BJ (cell line): ENCODE results near the gene ZNRF4. TPM values are rescaled to one million over a fixed set of nuclear protein-coding genes. Genes with fewer than 3 reads are reported as not detected.

Source experiments
- CTCF ChIA-PET: fragments of 350-600 bp; formaldehyde crosslinking; extraction: SDS; loops from one replicate; lab custom pipeline; 2021; ENCODE audit warnings: antibody characterized with exemption, inconsistent platforms; lab: Yijun Ruan, JAX
- POLR2A ChIA-PET: fragments of 300-600 bp; sonication (Branson Sonifier 250); formaldehyde crosslinking; extraction: SDS; loops from one replicate; lab custom pipeline; 2021; ENCODE audit warnings: antibody characterized with exemption; lab: Charles Lee
- DNase-seq: peaks from one replicate; pipeline ENCODE4 v3.0.0-alpha.2; 2011; ENCODE audit warnings: low read depth
- H3K27me3 ChIP-seq: 2 replicates; pipeline ENCODE4 v1.6.0; 2011; ENCODE audit warnings: low read length; ENCODE audit not compliant: control insufficient read depth, insufficient read depth
- H3K36me3 ChIP-seq: 2 replicates; pipeline ENCODE4 v1.5.1; 2011; ENCODE audit warnings: low read length; ENCODE audit not compliant: control insufficient read depth, insufficient read depth
- H3K4me3 ChIP-seq: 2 replicates; pipeline ENCODE4 v1.5.1; 2011; ENCODE audit warnings: low read depth, mild to moderate bottlenecking, control low read depth, low read length
- CTCF ChIP-seq: IDR thresholded peaks from 2 replicates; pipeline ENCODE4 v1.5.1; 2011; ENCODE audit warnings: low read depth, mild to moderate bottlenecking, control low read depth, inconsistent platforms, low read length, moderate library complexity; ENCODE audit not compliant: insufficient read depth
- polyA plus RNA-seq: library from polyadenylated mRNA; depleted of rRNA; stranded (reverse); fragments of >200 nt; gene quantifications from 2 replicates; pipeline ENCODE4 v1.2.3, GENCODE V29; 2011

ZNRF4 gene
- polyA plus RNA-seq, 1 experiment: not detected

GRCh38 chr19:5456130-5456840 is 1.1 kb downstream of the ZNRF4 start:
- no peaks in the 10 kb centered on the region; the same call in 1 of the 2 replicates for H3K27me3 ChIP-seq
- TF ChIP-seq CTCF: no peak
- no peak for DNase-seq
- no peaks in the 10 kb centered on the region for H3K36me3 ChIP-seq
- POLR2A ChIA-PET: no interaction called here
- CTCF ChIA-PET: no interaction called here
- no peak overlapping the region for H3K4me3 ChIP-seq

GRCh38 chr19:5456841-5457200 is 1.6 kb downstream of the ZNRF4 start:
- TF ChIP-seq CTCF: no peak
- H3K36me3 ChIP-seq: no peaks in the 10 kb centered on the region
- H3K4me3 ChIP-seq: no peak overlapping the region
- no peak for DNase-seq
- POLR2A ChIA-PET: no interaction called here
- H3K27me3 ChIP-seq: no peaks in the 10 kb centered on the region; the same call in 1 of the 2 replicates
- CTCF ChIA-PET: no interaction called here

- ChIA-PET CTCF (no interaction called here), POLR2A (no interaction called here)
- Histone ChIP-seq H3K4me3 (no peak overlapping the region), H3K36me3 (no peaks in the 10 kb centered on the region), H3K27me3 (peaks cover 1% of the 10 kb centered on the region; the same call in 1 of the 2 replicates)
- no peak for TF ChIP-seq CTCF
- no peak for DNase-seq
Observed at GRCh38 chr19:5457709-5458108, 2.5 kb downstream of the ZNRF4 start.

GRCh38 chr19:5458420-5458819 is 3.2 kb downstream of the ZNRF4 start:
- CTCF ChIA-PET: no interaction called here
- no peak for DNase-seq
- Histone ChIP-seq H3K36me3 (no peaks in the 10 kb centered on the region), H3K4me3 (no peak overlapping the region), H3K27me3 (peaks cover 1% of the 10 kb centered on the region; the same call in 1 of the 2 replicates)
- POLR2A ChIA-PET: no interaction called here
- TF ChIP-seq CTCF: no peak

- Histone ChIP-seq H3K27me3 (peaks cover 4% of the 10 kb centered on the region), H3K36me3 (no peaks in the 10 kb centered on the region), H3K4me3 (no peak overlapping the region)
- POLR2A ChIA-PET: no interaction called here
- no peak for DNase-seq
- no peak for TF ChIP-seq CTCF
- CTCF ChIA-PET: no interaction called here
Observed at GRCh38 chr19:5459360-5459759, 4.1 kb downstream of the ZNRF4 start.
